H1 (cell line): ENCODE results near the gene IQSEC3. TPM values are rescaled to one million over a fixed set of nuclear protein-coding genes. Genes with fewer than 3 reads are reported as not detected.
A peak's percentile ranks its signal among the peaks of the same experiment; 100 is the strongest.

Experiments used
- ASH2L ChIP-seq: fragments of 200-600, 300-600 bp; sonication (generic); IDR thresholded peaks from one replicate; pipeline ENCODE4 v1.7.1; 2017; ENCODE audit warnings: low read length
- BACH1 ChIP-seq: IDR thresholded peaks from 2 replicates; pipeline ENCODE4 v1.6.1; 2012; ENCODE audit warnings: low read length, improper control_type of control experiment
- BRCA1 ChIP-seq: IDR thresholded peaks from 2 replicates; pipeline ENCODE4 v1.6.1; 2012; ENCODE audit warnings: low read depth, low read length, improper control_type of control experiment
- CHD2 ChIP-seq: IDR thresholded peaks from 2 replicates; pipeline ENCODE4 v1.6.1; 2012; ENCODE audit warnings: low read length, improper control_type of control experiment
- CTBP2 ChIP-seq: IDR thresholded peaks from 2 replicates; pipeline ENCODE4 v1.7.0; 2011; ENCODE audit warnings: borderline replicate concordance, mild to moderate bottlenecking, moderate library complexity, mixed read lengths, low read length; ENCODE audit not compliant: insufficient read depth, insufficient read length
- CTCF ChIP-seq, 3 experiments: IDR thresholded peaks; 1 replicate in 2 of 3; 2 replicates in 1 of 3; pipeline versions ENCODE4 v1.5.1 to v1.6.1; 2011; ENCODE audit warnings: low read length in 3 of 3, mild to moderate bottlenecking in 3 of 3, inconsistent platforms in 2 of 3, low read depth in 1 of 3, moderate library complexity in 1 of 3; ENCODE audit not compliant: insufficient read depth in 1 of 3; ENCODE audit errors: control extremely low read depth in 1 of 3
- EGR1 ChIP-seq: IDR thresholded peaks from 2 replicates; pipeline ENCODE4 v1.6.1; 2011; ENCODE audit warnings: low read depth, low read length, borderline replicate concordance
- EP300 ChIP-seq, 2 experiments: IDR thresholded peaks; 1 replicate in 1 of 2; 2 replicates in 1 of 2; pipeline ENCODE4 v1.6.1; 2011 to 2012; ENCODE audit warnings: low read depth in 2 of 2, low read length in 2 of 2, mild to moderate bottlenecking in 2 of 2, borderline replicate concordance in 1 of 2, inconsistent platforms in 1 of 2, moderate library complexity in 1 of 2
- JUND ChIP-seq: IDR thresholded peaks from 2 replicates; pipeline ENCODE4 v1.6.1; 2011; ENCODE audit warnings: mild to moderate bottlenecking, improper control_type of control experiment, low read length
- KDM1A ChIP-seq: fragments of 200-600, 300-600 bp; sonication (generic); IDR thresholded peaks from 2 replicates; pipeline ENCODE4 v1.7.1; 2016; ENCODE audit warnings: mild to moderate bottlenecking, low read length, borderline replicate concordance
- KDM4A ChIP-seq: IDR thresholded peaks from one replicate; pipeline ENCODE4 v1.7.1; 2012; ENCODE audit warnings: low read depth, mild to moderate bottlenecking, moderate library complexity, low read length, inconsistent platforms; ENCODE audit not compliant: severe bottlenecking
- PHF8 ChIP-seq: fragments of 200-600 bp; sonication (generic); conservative IDR thresholded peaks from 2 replicates; pipeline ENCODE4 v1.7.1; 2012; ENCODE audit warnings: low read depth, mild to moderate bottlenecking, inconsistent platforms, low read length, moderate library complexity
- RAD21 ChIP-seq, 2 experiments: IDR thresholded peaks in 1 of 2; conservative IDR thresholded peaks in 1 of 2; 2 replicates each; pipeline ENCODE4 v1.6.1; 2011; ENCODE audit warnings: low read depth in 2 of 2, low read length in 2 of 2, improper control_type of control experiment in 1 of 2, inconsistent platforms in 1 of 2, mild to moderate bottlenecking in 1 of 2, moderate library complexity in 1 of 2
- SIX5 ChIP-seq: IDR thresholded peaks from 2 replicates; pipeline ENCODE4 v1.6.1; 2011; ENCODE audit warnings: mild to moderate bottlenecking, low read depth, low read length
- SP4 ChIP-seq: IDR thresholded peaks from 2 replicates; pipeline ENCODE4 v1.6.1; 2012; ENCODE audit warnings: low read length, inconsistent platforms
- SRF ChIP-seq: IDR thresholded peaks from 2 replicates; pipeline ENCODE4 v1.6.1; 2011; ENCODE audit warnings: mild to moderate bottlenecking, low read depth, low read length, moderate library complexity
- TBP ChIP-seq: IDR thresholded peaks from 2 replicates; pipeline ENCODE4 v1.6.1; 2011; ENCODE audit warnings: low read depth, low read length, improper control_type of control experiment
- TEAD4 ChIP-seq: IDR thresholded peaks from 2 replicates; pipeline ENCODE4 v1.6.1; 2012; ENCODE audit warnings: low read depth, low read length, inconsistent platforms, mixed read lengths
- USF2 ChIP-seq: IDR thresholded peaks from 2 replicates; pipeline ENCODE4 v1.6.1; 2011; ENCODE audit warnings: low read length, improper control_type of control experiment
- YY1 ChIP-seq: IDR thresholded peaks from 2 replicates; pipeline ENCODE4 v1.6.1; 2011; ENCODE audit warnings: low read depth, mild to moderate bottlenecking, low read length
- polyA plus RNA-seq, 7 experiments: library from polyadenylated mRNA; depleted of rRNA in 3 of 7; stranded (reverse) in 5 of 7; unstranded in 2 of 7; fragments of >200 nt in 5 of 7; fragments of 200-250 nt in 2 of 7; gene quantifications; 1 replicate in 5 of 7; 2 replicates in 1 of 7; 4 replicates in 1 of 7; pipeline versions ENCODE4 v1.2.1 to v1.2.3, GENCODE V29; 2011 to 2013; ENCODE audit warnings: missing spikeins in 2 of 7, mixed read lengths in 2 of 7
- total RNA-seq: library from RNA; stranded (reverse); fragmentation: NEBNext Ultra II Directional; extraction: Animal tissue kit (Norgen Biotek cat#: 25700); gene quantifications from 2 replicates; pipeline ENCODE4 v1.2.1, GENCODE V29; 2021
- TF ChIP-seq, protein P1 (sequence below): IDR thresholded peaks from 2 replicates; pipeline ENCODE4 v1.6.1; 2012; ENCODE audit warnings: inconsistent platforms

Gene IQSEC3
- total and polyA plus RNA-seq, 2 of the 8 experiments (the other 6 are each of a cell fraction or from before 2014, with no cell fraction given): 1.2 to 3.1 TPM

DNA sequence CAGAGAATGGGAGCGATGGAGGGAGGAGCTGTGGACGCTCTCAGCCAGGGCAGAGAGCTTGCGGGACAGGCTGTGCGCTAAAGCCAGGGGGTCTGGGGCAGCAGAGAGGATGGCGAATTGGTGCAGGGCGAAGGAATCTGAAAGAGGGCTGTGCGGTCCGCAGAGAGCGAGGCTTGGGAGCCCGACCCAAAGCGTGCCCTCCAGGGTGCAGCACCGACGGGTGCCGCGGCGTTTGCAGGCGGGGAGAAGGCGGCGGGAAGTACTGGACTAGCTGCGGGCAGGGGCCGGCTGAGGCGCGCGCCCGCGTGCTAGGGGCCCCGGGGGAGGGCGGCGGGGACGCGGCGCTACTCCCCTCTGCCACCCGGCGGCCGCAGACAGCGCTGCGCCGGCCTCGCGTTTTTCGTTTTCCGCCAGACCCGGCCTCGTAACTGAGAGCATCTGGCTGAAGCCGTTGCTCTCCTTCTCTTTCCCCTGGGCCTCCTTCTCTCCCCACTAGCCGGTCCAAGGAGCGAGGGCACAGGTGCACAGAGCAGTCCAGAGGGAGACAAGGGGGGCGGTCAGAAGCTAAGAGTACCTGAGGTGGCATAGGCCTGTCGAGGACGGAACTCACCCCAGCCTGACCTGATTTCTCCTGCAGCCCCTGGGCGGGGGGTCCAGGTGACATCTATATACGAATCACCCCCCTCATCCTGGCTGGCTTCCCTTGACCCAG, 122.5 kb downstream of the IQSEC3 start (continued):
- TF ChIP-seq USF2 (no peak), TBP (no peak), EP300 (IDR thresholded peaks at IDR 0.05; ENCODE audit: borderline replicate concordance in 1 of 2, low read depth in 2 of 2, low read length in 2 of 2) (no peak), CTCF (IDR thresholded peaks at IDR 0.05; ENCODE audit: control extremely low read depth in 1 of 3, insufficient read depth in 1 of 3, low read depth in 1 of 3, low read length in 3 of 3) (peak; percentile 83 to 86 (median 84)), EGR1 (no peak), BRCA1 (no peak), KDM1A (no peak), SIX5 (no peak), SRF (no peak), JUND (no peak), CHD2 (no peak; the same call in 1 of the 2 replicates), ASH2L (peak; percentile 30), YY1 (no peak), KDM4A (peak; percentile 61), CTBP2 (no peak), RAD21 (IDR thresholded peaks at IDR 0.05 in 1 of 2, conservative IDR thresholded peaks at IDR 0.05 in 1 of 2; ENCODE audit: low read depth in 2 of 2, low read length in 2 of 2) (peak; percentile 41 to 70; a peak in 3 of 4 replicates), TEAD4 (no peak), BACH1 (no peak), PHF8 (0 out of 2 replicates have a peak, but pooled peaks have one; percentile 11), SP4 (no peak)
- TF ChIP-seq, protein P1, sequence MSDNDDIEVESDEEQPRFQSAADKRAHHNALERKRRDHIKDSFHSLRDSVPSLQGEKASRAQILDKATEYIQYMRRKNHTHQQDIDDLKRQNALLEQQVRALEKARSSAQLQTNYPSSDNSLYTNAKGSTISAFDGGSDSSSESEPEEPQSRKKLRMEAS: peak; percentile 58
